ENCODE results near the gene TUBGCP5. TPM values are rescaled to one million over a fixed set of nuclear protein-coding genes. Genes with fewer than 3 reads are reported as not detected.

The TUBGCP5 gene
- total RNA-seq, 1 experiment from 2014 or later: 23.3 TPM

DNA sequence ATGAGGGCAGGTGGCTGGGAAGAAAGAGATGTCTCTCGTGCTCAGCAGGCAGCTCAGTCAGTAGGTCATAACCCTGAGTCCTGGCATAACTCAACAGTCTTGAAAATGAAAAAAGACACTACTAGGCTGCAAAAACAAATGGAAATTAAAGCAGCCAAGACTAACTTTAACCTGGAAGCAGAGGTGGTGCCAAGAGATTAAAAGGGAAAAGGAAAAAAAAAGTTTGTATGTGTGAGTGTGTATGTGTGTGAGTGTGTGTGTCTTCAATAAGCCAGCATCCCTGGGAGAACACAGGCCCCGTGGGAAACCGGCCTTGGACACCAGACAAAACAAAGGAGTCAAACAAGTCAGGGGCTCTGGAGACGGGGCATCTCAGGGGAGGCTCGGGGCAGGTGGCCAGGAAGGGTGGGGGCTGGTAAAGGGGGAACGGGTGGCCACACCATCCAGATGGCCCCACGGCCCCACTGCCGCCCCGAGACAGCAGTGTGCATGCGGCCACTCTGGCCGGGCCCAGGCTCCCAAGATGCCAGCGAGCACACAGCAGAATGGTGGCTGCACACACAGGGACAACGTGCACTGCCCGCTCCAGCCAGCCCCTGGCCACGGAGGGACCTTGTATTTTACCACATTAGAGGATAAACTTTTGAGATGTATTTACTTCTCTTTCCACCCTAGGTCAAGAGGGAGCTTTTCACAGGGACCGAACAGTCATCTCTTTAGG is 83.0 kb downstream of the TUBGCP5 start:
- CTCF ChIA-PET: no interaction called here
- POLR2A ChIA-PET: no interaction called here
- ATAC-seq: no peak

DNA sequence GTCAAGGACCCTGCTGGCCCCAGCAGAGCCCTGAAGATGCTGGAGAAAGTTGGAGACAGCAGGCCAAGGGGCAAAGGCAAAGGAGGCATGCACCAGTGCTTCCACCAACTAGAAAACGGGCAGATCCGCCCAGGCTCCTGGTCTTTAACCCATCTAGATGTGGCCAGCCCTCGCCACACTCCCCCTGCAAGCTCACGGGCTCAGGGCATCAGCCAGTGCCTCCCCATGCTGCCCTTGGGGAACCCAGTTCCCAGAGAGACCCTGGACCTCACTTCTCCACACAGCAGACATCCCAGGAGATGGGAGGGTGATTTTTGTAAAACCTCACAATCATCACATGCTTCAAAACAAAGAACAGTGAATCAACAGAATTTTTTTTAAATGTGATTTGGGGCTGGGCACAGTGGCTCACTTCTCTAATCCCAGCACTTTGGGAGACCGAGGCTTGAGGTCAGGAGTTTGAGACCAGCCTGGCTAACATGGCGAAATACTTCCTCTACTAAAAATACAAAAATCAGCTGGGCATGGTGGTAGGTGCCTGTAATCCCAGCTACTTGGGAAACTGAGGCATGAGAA is 83.7 kb downstream of the TUBGCP5 start:
- ChIA-PET CTCF (no interaction called here), POLR2A (no interaction called here)
- DNase-seq (ENCODE audit: low read depth, low spot score): no peak
- H3K27me3 ChIP-seq (ENCODE audit: control insufficient read depth, insufficient read depth, low read length): no peaks in the 10 kb centered on the region
- TF ChIP-seq TCF7L2 (IDR thresholded peaks at IDR 0.05; ENCODE audit: low read depth, low read length) (no peak), SIN3A (IDR thresholded peaks at IDR 0.05; ENCODE audit: borderline replicate concordance, insufficient read depth, low read depth, low read length) (no peak), POLR2AphosphoS5 (IDR thresholded peaks at IDR 0.05; ENCODE audit: low read depth, low read length) (no peak)
- TF ChIP-seq, protein P1, sequence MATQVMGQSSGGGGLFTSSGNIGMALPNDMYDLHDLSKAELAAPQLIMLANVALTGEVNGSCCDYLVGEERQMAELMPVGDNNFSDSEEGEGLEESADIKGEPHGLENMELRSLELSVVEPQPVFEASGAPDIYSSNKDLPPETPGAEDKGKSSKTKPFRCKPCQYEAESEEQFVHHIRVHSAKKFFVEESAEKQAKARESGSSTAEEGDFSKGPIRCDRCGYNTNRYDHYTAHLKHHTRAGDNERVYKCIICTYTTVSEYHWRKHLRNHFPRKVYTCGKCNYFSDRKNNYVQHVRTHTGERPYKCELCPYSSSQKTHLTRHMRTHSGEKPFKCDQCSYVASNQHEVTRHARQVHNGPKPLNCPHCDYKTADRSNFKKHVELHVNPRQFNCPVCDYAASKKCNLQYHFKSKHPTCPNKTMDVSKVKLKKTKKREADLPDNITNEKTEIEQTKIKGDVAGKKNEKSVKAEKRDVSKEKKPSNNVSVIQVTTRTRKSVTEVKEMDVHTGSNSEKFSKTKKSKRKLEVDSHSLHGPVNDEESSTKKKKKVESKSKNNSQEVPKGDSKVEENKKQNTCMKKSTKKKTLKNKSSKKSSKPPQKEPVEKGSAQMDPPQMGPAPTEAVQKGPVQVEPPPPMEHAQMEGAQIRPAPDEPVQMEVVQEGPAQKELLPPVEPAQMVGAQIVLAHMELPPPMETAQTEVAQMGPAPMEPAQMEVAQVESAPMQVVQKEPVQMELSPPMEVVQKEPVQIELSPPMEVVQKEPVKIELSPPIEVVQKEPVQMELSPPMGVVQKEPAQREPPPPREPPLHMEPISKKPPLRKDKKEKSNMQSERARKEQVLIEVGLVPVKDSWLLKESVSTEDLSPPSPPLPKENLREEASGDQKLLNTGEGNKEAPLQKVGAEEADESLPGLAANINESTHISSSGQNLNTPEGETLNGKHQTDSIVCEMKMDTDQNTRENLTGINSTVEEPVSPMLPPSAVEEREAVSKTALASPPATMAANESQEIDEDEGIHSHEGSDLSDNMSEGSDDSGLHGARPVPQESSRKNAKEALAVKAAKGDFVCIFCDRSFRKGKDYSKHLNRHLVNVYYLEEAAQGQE (IDR thresholded peaks at IDR 0.05; ENCODE audit: insufficient read depth in 1 of 2, low read depth in 2 of 2, low read length in 1 of 2): no peak
- TF ChIP-seq, protein P2, sequence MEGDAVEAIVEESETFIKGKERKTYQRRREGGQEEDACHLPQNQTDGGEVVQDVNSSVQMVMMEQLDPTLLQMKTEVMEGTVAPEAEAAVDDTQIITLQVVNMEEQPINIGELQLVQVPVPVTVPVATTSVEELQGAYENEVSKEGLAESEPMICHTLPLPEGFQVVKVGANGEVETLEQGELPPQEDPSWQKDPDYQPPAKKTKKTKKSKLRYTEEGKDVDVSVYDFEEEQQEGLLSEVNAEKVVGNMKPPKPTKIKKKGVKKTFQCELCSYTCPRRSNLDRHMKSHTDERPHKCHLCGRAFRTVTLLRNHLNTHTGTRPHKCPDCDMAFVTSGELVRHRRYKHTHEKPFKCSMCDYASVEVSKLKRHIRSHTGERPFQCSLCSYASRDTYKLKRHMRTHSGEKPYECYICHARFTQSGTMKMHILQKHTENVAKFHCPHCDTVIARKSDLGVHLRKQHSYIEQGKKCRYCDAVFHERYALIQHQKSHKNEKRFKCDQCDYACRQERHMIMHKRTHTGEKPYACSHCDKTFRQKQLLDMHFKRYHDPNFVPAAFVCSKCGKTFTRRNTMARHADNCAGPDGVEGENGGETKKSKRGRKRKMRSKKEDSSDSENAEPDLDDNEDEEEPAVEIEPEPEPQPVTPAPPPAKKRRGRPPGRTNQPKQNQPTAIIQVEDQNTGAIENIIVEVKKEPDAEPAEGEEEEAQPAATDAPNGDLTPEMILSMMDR (IDR thresholded peaks at IDR 0.05): no peak
- intact Hi-C loops (cut with micrococcal nuclease; ENCODE audit: unreplicated experiment) (no loop called here), in situ Hi-C loops (cut with HindIII; ENCODE audit: low pct_unique_long_range_greater_than_20kb, low sequenced_read_pairs) (no loop called here)
- BruUV-seq (replicated peaks): no TSS peak
- no peak overlapping the region for H3K27ac ChIP-seq (ENCODE audit: low read length)
- H3K4me3 ChIP-seq (ENCODE audit: low read depth in 2 of 2, low read length in 2 of 2): no peak overlapping the region
- ATAC-seq: no peak
- peaks cover 10% of the 10 kb centered on the region for H3K4me1 ChIP-seq (ENCODE audit: control insufficient read depth, insufficient read depth, low read length)
- no peaks in the 10 kb centered on the region for H3K9me3 ChIP-seq (ENCODE audit: control insufficient read depth, insufficient read depth, low read depth, low read length)
- H3K36me3 ChIP-seq (ENCODE audit: control insufficient read depth, insufficient read depth, low read length): no peaks in the 10 kb centered on the region

More for the DNA sequence above, 83.0 kb downstream of the TUBGCP5 start:
- Histone ChIP-seq H3K9me3 (ENCODE audit: control insufficient read depth, insufficient read depth, low read depth, low read length) (no peaks in the 10 kb centered on the region), H3K36me3 (ENCODE audit: control insufficient read depth, insufficient read depth, low read length) (no peaks in the 10 kb centered on the region), H3K27me3 (ENCODE audit: control insufficient read depth, insufficient read depth, low read length) (no peaks in the 10 kb centered on the region), H3K4me3 (ENCODE audit: low read depth in 2 of 2, low read length in 2 of 2) (no peak overlapping the region), H3K27ac (ENCODE audit: low read length) (no peak overlapping the region), H3K4me1 (ENCODE audit: control insufficient read depth, insufficient read depth, low read length) (peaks cover 5% of the 10 kb centered on the region; the same call in 1 of the 2 replicates)
- no TSS peak for BruUV-seq (replicated peaks)
- no peak for DNase-seq (ENCODE audit: low read depth, low spot score)
- TF ChIP-seq TCF7L2 (IDR thresholded peaks at IDR 0.05; ENCODE audit: low read depth, low read length) (no peak), POLR2AphosphoS5 (IDR thresholded peaks at IDR 0.05; ENCODE audit: low read depth, low read length) (no peak), SIN3A (IDR thresholded peaks at IDR 0.05; ENCODE audit: borderline replicate concordance, insufficient read depth, low read depth, low read length) (no peak)
- TF ChIP-seq, protein P2 (IDR thresholded peaks at IDR 0.05): no peak
- TF ChIP-seq, protein P1 (IDR thresholded peaks at IDR 0.05; ENCODE audit: insufficient read depth in 1 of 2, low read depth in 2 of 2, low read length in 1 of 2): no peak
- in situ Hi-C loops (cut with HindIII; ENCODE audit: low pct_unique_long_range_greater_than_20kb, low sequenced_read_pairs) (no loop called here), intact Hi-C loops (cut with micrococcal nuclease; ENCODE audit: unreplicated experiment) (no loop called here)

Data from Panc1 (cell line).